KMS-11 (cell line): ENCODE data around the gene OR1C1.

Experiments
- H2AFZ ChIP-seq: fragments of 200-600 bp; sonication (generic); 2 replicates; pipeline ENCODE4 v1.6.1; 2016; ENCODE audit warnings: antibody characterized with exemption, mixed run types, low read depth
- H3K27ac ChIP-seq: fragments of 200-600 bp; sonication (generic); 2 replicates; pipeline ENCODE4 v1.6.1; 2016; ENCODE audit warnings: mild to moderate bottlenecking, mixed run types
- H3K27me3 ChIP-seq: fragments of 200-600 bp; sonication (generic); 2 replicates; pipeline ENCODE4 v1.6.1; 2017; ENCODE audit warnings: mild to moderate bottlenecking, low read depth, mixed run types, moderate library complexity; ENCODE audit not compliant: insufficient read depth
- H3K36me3 ChIP-seq: fragments of 200-600 bp; sonication (generic); 2 replicates; pipeline ENCODE4 v1.6.1; 2017; ENCODE audit warnings: mild to moderate bottlenecking, mixed run types; ENCODE audit not compliant: insufficient read depth
- H3K4me1 ChIP-seq: fragments of 200-600 bp; sonication (generic); 2 replicates; pipeline ENCODE4 v1.6.1; 2016; ENCODE audit warnings: mild to moderate bottlenecking, low read depth, mixed run types; ENCODE audit not compliant: poor library complexity, severe bottlenecking
- H3K4me2 ChIP-seq: fragments of 200-600 bp; sonication (generic); 2 replicates; pipeline ENCODE4 v1.7.0; 2016; ENCODE audit warnings: mild to moderate bottlenecking, mixed run types
- H3K4me3 ChIP-seq: fragments of 200-600 bp; sonication (generic); IDR thresholded peaks from 2 replicates; pipeline ENCODE4 v1.6.1; 2017; ENCODE audit warnings: low read depth, low read length, mixed read lengths; ENCODE audit not compliant: insufficient read depth
- H3K79me2 ChIP-seq: fragments of 200-600 bp; sonication (generic); 2 replicates; pipeline ENCODE4 v1.6.1; 2016; ENCODE audit warnings: low read depth, mixed run types; ENCODE audit not compliant: insufficient read depth
- H3K9ac ChIP-seq: fragments of 200-600 bp; sonication (generic); 2 replicates; pipeline ENCODE4 v1.6.1; 2016; ENCODE audit warnings: mild to moderate bottlenecking, mixed run types
- H4K20me1 ChIP-seq: fragments of 200-600 bp; sonication (generic); 2 replicates; pipeline ENCODE4 v1.6.1; 2016; ENCODE audit warnings: mild to moderate bottlenecking, mixed run types; ENCODE audit not compliant: insufficient read depth
- TF ChIP-seq, protein P1 (sequence below): fragments of 200-600 bp; sonication (generic); conservative IDR thresholded peaks from 2 replicates; pipeline ENCODE4 v1.6.1; 2017; ENCODE audit warnings: low read depth, mild to moderate bottlenecking, antibody characterized with exemption, low read length, moderate library complexity, mixed read lengths

OR1C1 gene

DNA sequence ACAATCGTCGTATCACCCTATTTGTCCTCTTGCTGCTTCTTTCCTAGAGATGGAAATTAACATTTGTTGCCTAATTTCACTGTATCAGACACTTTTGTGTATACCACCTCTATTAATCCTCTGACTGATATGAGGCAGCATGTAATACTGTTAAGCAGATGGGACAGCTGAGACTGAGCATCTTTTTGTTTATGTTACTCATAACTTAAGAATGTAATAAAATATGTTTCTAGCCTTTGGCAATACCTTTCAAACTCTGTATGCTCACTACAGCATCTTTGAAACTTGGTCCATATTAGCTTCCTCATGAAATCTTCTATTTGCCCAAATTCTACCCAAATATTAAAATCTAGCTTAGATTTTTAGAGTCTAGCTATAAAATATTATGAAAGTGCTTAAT lies 19.6 kb downstream of the OR1C1 start:
- no peaks in the 10 kb centered on the region for H4K20me1 ChIP-seq
- no peaks in the 10 kb centered on the region for H3K27me3 ChIP-seq
- H2AFZ ChIP-seq: no peak overlapping the region
- H3K4me3 ChIP-seq: no peak overlapping the region
- H3K4me2 ChIP-seq: no peak overlapping the region
- no peaks in the 10 kb centered on the region for H3K36me3 ChIP-seq
- no peak overlapping the region for H3K9ac ChIP-seq
- H3K79me2 ChIP-seq: no peaks in the 10 kb centered on the region
- no peak overlapping the region for H3K27ac ChIP-seq
- no peaks in the 10 kb centered on the region for H3K4me1 ChIP-seq
- TF ChIP-seq, protein P1, sequence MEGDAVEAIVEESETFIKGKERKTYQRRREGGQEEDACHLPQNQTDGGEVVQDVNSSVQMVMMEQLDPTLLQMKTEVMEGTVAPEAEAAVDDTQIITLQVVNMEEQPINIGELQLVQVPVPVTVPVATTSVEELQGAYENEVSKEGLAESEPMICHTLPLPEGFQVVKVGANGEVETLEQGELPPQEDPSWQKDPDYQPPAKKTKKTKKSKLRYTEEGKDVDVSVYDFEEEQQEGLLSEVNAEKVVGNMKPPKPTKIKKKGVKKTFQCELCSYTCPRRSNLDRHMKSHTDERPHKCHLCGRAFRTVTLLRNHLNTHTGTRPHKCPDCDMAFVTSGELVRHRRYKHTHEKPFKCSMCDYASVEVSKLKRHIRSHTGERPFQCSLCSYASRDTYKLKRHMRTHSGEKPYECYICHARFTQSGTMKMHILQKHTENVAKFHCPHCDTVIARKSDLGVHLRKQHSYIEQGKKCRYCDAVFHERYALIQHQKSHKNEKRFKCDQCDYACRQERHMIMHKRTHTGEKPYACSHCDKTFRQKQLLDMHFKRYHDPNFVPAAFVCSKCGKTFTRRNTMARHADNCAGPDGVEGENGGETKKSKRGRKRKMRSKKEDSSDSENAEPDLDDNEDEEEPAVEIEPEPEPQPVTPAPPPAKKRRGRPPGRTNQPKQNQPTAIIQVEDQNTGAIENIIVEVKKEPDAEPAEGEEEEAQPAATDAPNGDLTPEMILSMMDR: no peak

DNA sequence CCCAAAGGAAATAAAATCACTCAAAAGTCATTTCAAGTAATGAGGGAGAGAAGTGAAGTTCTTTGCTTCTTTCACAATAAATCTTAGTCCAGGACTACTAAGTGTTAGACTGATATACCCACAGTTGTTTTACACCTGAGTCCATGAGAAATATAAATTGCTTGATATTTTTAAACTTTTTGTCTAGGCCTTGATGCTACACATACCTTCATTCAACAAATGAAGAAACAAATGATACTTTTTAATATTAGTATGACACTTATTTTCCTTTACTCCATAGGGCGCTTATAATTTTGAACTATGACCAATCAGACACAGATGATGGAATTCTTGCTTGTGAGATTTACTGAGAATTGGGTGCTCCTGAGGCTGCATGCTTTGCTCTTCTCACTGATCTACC lies 22.0 kb downstream of the OR1C1 start, which contains the start of gene OR14K1:
Gene OR14K1, plus strand, starts transcription at position 301 of the 400 bp plus-strand sequence. Its CDS starts 0 bp downstream, at position 301.
- Histone ChIP-seq H3K27ac (no peak within 1 kb of the TSS), H3K9ac (no peak within 1 kb of the TSS), H4K20me1 (no peaks in the 10 kb centered on the region), H3K4me2 (no peak within 1 kb of the TSS), H2AFZ (no peak within 1 kb of the TSS), H3K36me3 (no peaks in the 10 kb centered on the region), H3K79me2 (no peaks in the 10 kb centered on the region), H3K27me3 (no peaks in the 10 kb centered on the region), H3K4me1 (no peaks in the 10 kb centered on the region), H3K4me3 (no peak within 1 kb of the TSS)
- TF ChIP-seq, protein P1: no peak

DNA sequence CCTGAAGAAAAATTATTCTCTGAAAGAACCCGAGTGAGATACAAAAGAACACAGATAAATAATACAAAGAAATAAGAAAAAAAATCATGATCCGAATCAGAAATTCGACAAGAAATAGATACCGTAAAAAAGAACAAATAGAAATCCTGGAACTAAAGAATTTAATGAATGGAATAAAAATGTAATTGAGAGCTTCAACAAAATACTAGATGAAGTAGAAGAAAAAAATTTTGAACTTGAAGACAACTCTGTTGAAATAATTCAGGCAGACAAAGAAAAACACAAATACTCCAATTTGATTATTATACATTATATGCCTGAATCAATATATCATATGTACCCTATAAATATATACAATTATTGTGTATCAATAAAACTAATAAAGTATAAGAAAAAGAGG lies 39.1 kb downstream of the OR1C1 start:
- Histone ChIP-seq H3K27ac (no peak overlapping the region), H3K9ac (no peak overlapping the region), H3K4me3 (no peak overlapping the region), H3K27me3 (no peaks in the 10 kb centered on the region), H3K4me2 (no peak overlapping the region), H3K4me1 (no peaks in the 10 kb centered on the region), H2AFZ (no peak overlapping the region), H3K79me2 (no peaks in the 10 kb centered on the region), H3K36me3 (no peaks in the 10 kb centered on the region), H4K20me1 (no peaks in the 10 kb centered on the region)
- TF ChIP-seq, protein P1: no peak

DNA sequence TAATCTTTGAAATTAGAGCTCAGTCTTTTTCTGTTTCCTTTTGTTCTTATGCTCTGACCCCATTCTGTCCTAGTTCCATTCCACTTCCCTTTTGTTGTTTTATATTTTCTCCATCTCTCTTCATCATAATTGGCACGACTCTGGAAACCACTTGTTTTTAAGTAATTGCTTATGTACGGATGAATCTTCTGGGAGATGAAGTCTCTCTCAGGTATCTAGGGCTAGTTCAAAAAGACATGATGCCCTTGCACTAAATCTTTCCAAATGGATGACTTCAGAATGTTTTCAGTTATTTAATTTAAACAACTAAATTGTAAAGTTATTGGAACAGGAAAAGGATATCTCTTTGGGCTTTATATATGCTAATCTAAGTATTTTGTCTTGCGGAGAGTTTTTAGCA lies 43.8 kb downstream of the OR1C1 start, which contains the start of gene OR6F1:
Gene OR6F1, minus strand, starts transcription at position 101 of the 400 bp plus-strand sequence. CDS start 3,891 bp downstream, outside the sequence.
- TF ChIP-seq, protein P1: no peak
- no peaks in the 10 kb centered on the region for H3K79me2 ChIP-seq

More for the DNA sequence above, 43.8 kb downstream of the OR1C1 start, which contains the start of gene OR6F1:
- H4K20me1 ChIP-seq: no peaks in the 10 kb centered on the region
- H3K27me3 ChIP-seq: no peaks in the 10 kb centered on the region
- no peaks in the 10 kb centered on the region for H3K36me3 ChIP-seq
- H3K4me1 ChIP-seq: no peaks in the 10 kb centered on the region
- H2AFZ ChIP-seq: no peak within 1 kb of the TSS
- H3K27ac ChIP-seq: no peak within 1 kb of the TSS
- no peak within 1 kb of the TSS for H3K4me3 ChIP-seq
- H3K4me2 ChIP-seq: no peak within 1 kb of the TSS
- H3K9ac ChIP-seq: no peak within 1 kb of the TSS
